Fibroblast of lung (primary cell): ENCODE data around the gene MFSD11. TPM values are rescaled to one million over a fixed set of nuclear protein-coding genes. Genes with fewer than 3 reads are reported as not detected.

Experiments
- DNase-seq, 2 donors: peaks; one replicate each; pipeline versions ENCODE4 v3.0.0 to v3.0.0-alpha.2; 2010; ENCODE audit warnings: low read depth in 2 of 2
- H2AFZ ChIP-seq: 2 replicates; pipeline ENCODE4 v1.5.1; 2012; ENCODE audit warnings: low read length, control low read depth, inconsistent platforms
- H3K27ac ChIP-seq: 2 replicates; pipeline ENCODE4 v1.5.1; 2011; ENCODE audit warnings: low read length, control low read depth; ENCODE audit not compliant: insufficient read depth
- H3K27me3 ChIP-seq: 2 replicates; pipeline ENCODE4 v1.5.1; 2011; ENCODE audit warnings: mild to moderate bottlenecking, low read length; ENCODE audit not compliant: control insufficient read depth, insufficient read depth
- H3K36me3 ChIP-seq: 2 replicates; pipeline ENCODE4 v1.5.1; 2011; ENCODE audit warnings: low read length; ENCODE audit not compliant: control insufficient read depth, insufficient read depth
- H3K4me1 ChIP-seq: 2 replicates; pipeline ENCODE4 v1.5.1; 2011; ENCODE audit warnings: low read length; ENCODE audit not compliant: control insufficient read depth, insufficient read depth; ENCODE audit errors: extremely low read depth
- H3K4me2 ChIP-seq: 2 replicates; pipeline ENCODE4 v1.5.1; 2011; ENCODE audit warnings: low read length, control low read depth; ENCODE audit not compliant: insufficient read depth; ENCODE audit errors: extremely low read depth
- H3K4me3 ChIP-seq, 4 experiments: fragments of 200-600 bp in 1 of 4; sonication (generic) in 1 of 4; replicated peaks in 1 of 4; 2 replicates each; pipeline ENCODE4 v1.5.1; 2011 to 2016; ENCODE audit warnings: low read length in 4 of 4, low read depth in 3 of 4, mild to moderate bottlenecking in 3 of 4, control low read depth in 2 of 4, inconsistent platforms in 1 of 4, mixed read lengths in 1 of 4; ENCODE audit not compliant: insufficient read depth in 1 of 4; ENCODE audit errors: control extremely low read depth in 1 of 4
- H3K79me2 ChIP-seq: 2 replicates; pipeline ENCODE4 v1.5.1; 2012; ENCODE audit warnings: mild to moderate bottlenecking, low read length, inconsistent platforms; ENCODE audit not compliant: control insufficient read depth, insufficient read depth
- H3K9ac ChIP-seq: 2 replicates; pipeline ENCODE4 v1.5.1; 2011; ENCODE audit warnings: mild to moderate bottlenecking, low read length, control low read depth; ENCODE audit not compliant: insufficient read depth
- H3K9me3 ChIP-seq: 2 replicates; pipeline ENCODE4 v1.5.1; 2012; ENCODE audit warnings: low read depth, low read length; ENCODE audit not compliant: control insufficient read depth, insufficient read depth
- H4K20me1 ChIP-seq: 2 replicates; pipeline ENCODE4 v1.5.1; 2011; ENCODE audit warnings: low read length; ENCODE audit not compliant: control insufficient read depth, insufficient read depth; ENCODE audit errors: extremely low read depth
- CTCF ChIP-seq, 2 donors: IDR thresholded peaks in 1 of 2; conservative IDR thresholded peaks in 1 of 2; 1 replicate in 1 of 2; 2 replicates in 1 of 2; pipeline ENCODE4 v1.5.1; 2011 to 2012; ENCODE audit warnings: low read length in 2 of 2, control low read depth in 1 of 2, inconsistent platforms in 1 of 2, low read depth in 1 of 2, mild to moderate bottlenecking in 1 of 2
- EZH2 ChIP-seq: IDR thresholded peaks from 2 replicates; pipeline ENCODE4 v1.5.1; 2012; ENCODE audit warnings: low read length, control low read depth, mild to moderate bottlenecking; ENCODE audit errors: missing control alignments
- polyA plus RNA-seq, 2 donors: library from polyadenylated mRNA; depleted of rRNA in 1 of 2; stranded (reverse) in 1 of 2; unstranded in 1 of 2; fragments of >200 nt; gene quantifications; 2 replicates each; pipeline ENCODE4 v1.2.1, GENCODE V29; 2011 to 2012; ENCODE audit warnings: missing spikeins in 1 of 2
- total RNA-seq: library from RNA; depleted of rRNA; stranded (reverse); fragments of >200 nt; gene quantifications from 2 replicates; pipeline ENCODE4 v1.2.1, GENCODE V29; 2014

The MFSD11 gene
- total and polyA plus RNA-seq, 2 donors (not counting 1 experiment from before 2014, with no cell fraction given) = 22.4 to 31.4 TPM

GRCh38 chr17:76714336-76714735 is 23.6 kb upstream of the MFSD11 start:
- no peak overlapping the region for H3K4me3 ChIP-seq
- H3K27me3 ChIP-seq = no peaks in the 10 kb centered on the region
- no peak for DNase-seq
- H4K20me1 ChIP-seq = no peaks in the 10 kb centered on the region
- H3K27ac ChIP-seq = no peak overlapping the region
- no peak overlapping the region for H3K9ac ChIP-seq
- H3K9me3 ChIP-seq = no peaks in the 10 kb centered on the region
- peaks cover 12% of the 10 kb centered on the region for H3K36me3 ChIP-seq
- TF ChIP-seq EZH2 = no peak
- TF ChIP-seq CTCF (conservative IDR thresholded peaks at IDR 0.05 in 1 of 2, IDR thresholded peaks at IDR 0.05 in 1 of 2; ENCODE audit: low read depth in 1 of 2, low read length in 2 of 2) = no peak
- H2AFZ ChIP-seq = no peak overlapping the region
- peaks cover 24% of the 10 kb centered on the region for H3K4me1 ChIP-seq
- peaks cover 15% of the 10 kb centered on the region for H3K79me2 ChIP-seq
- no peak overlapping the region for H3K4me2 ChIP-seq

- Histone ChIP-seq H4K20me1 (no peaks in the 10 kb centered on the region), H3K4me3 (no peak overlapping the region), H3K9ac (no peak overlapping the region), H3K4me2 (no peak overlapping the region), H3K27me3 (no peaks in the 10 kb centered on the region), H2AFZ (no peak overlapping the region), H3K27ac (peak overlapping the region; percentile 95), H3K36me3 (peaks cover 12% of the 10 kb centered on the region), H3K9me3 (no peaks in the 10 kb centered on the region), H3K4me1 (peaks cover 22% of the 10 kb centered on the region), H3K79me2 (peaks cover 9% of the 10 kb centered on the region)
- DNase-seq = peak in 1 of 2 donors; percentile 63
- TF ChIP-seq EZH2 (no peak), CTCF (conservative IDR thresholded peaks at IDR 0.05 in 1 of 2, IDR thresholded peaks at IDR 0.05 in 1 of 2; ENCODE audit: low read depth in 1 of 2, low read length in 2 of 2) (peak; percentile 76 to 83)
Observed at GRCh38 chr17:76714822-76715495, 23.0 kb upstream of the MFSD11 start.

- no peak for DNase-seq
- H3K9ac ChIP-seq = no peak overlapping the region
- H3K9me3 ChIP-seq = no peaks in the 10 kb centered on the region
- peaks cover 16% of the 10 kb centered on the region for H3K36me3 ChIP-seq
- no peak for TF ChIP-seq CTCF (conservative IDR thresholded peaks at IDR 0.05 in 1 of 2, IDR thresholded peaks at IDR 0.05 in 1 of 2; ENCODE audit: low read depth in 1 of 2, low read length in 2 of 2)
- no peak for TF ChIP-seq EZH2
- H3K4me3 ChIP-seq = no peak overlapping the region
- H3K4me2 ChIP-seq = no peak overlapping the region
- H3K4me1 ChIP-seq = peaks cover 22% of the 10 kb centered on the region
- H2AFZ ChIP-seq = no peak overlapping the region
- no peaks in the 10 kb centered on the region for H3K27me3 ChIP-seq
- no peaks in the 10 kb centered on the region for H4K20me1 ChIP-seq
- peak overlapping the region; percentile 95 for H3K27ac ChIP-seq
- H3K79me2 ChIP-seq = peaks cover 5% of the 10 kb centered on the region
Observed at GRCh38 chr17:76715496-76715830, 22.5 kb upstream of the MFSD11 start.
